WI38 (cell line): ENCODE results near the gene PYCR2.
"Not testable (repeated sequence)": the region's sequence is repeated elsewhere in the genome, so short reads cannot be mapped to it uniquely, and the experiment has no call there.

ENCODE experiments used
- H3K4me3 ChIP-seq: 2 replicates; pipeline ENCODE4 v1.5.1; 2011; ENCODE audit warnings: low read depth, mild to moderate bottlenecking, control low read depth, low read length
- TF ChIP-seq, protein P1 (sequence below): IDR thresholded peaks from 2 replicates; pipeline ENCODE4 v1.5.1; 2012; ENCODE audit warnings: low read depth, mild to moderate bottlenecking, control low read depth, low read length

The PYCR2 gene

GRCh38 chr1:225941942-225942222 lies 17.8 kb upstream of the PYCR2 start:
- H3K4me3 ChIP-seq, result no peak overlapping the region
- TF ChIP-seq, protein P1, sequence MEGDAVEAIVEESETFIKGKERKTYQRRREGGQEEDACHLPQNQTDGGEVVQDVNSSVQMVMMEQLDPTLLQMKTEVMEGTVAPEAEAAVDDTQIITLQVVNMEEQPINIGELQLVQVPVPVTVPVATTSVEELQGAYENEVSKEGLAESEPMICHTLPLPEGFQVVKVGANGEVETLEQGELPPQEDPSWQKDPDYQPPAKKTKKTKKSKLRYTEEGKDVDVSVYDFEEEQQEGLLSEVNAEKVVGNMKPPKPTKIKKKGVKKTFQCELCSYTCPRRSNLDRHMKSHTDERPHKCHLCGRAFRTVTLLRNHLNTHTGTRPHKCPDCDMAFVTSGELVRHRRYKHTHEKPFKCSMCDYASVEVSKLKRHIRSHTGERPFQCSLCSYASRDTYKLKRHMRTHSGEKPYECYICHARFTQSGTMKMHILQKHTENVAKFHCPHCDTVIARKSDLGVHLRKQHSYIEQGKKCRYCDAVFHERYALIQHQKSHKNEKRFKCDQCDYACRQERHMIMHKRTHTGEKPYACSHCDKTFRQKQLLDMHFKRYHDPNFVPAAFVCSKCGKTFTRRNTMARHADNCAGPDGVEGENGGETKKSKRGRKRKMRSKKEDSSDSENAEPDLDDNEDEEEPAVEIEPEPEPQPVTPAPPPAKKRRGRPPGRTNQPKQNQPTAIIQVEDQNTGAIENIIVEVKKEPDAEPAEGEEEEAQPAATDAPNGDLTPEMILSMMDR, result no peak

DNA sequence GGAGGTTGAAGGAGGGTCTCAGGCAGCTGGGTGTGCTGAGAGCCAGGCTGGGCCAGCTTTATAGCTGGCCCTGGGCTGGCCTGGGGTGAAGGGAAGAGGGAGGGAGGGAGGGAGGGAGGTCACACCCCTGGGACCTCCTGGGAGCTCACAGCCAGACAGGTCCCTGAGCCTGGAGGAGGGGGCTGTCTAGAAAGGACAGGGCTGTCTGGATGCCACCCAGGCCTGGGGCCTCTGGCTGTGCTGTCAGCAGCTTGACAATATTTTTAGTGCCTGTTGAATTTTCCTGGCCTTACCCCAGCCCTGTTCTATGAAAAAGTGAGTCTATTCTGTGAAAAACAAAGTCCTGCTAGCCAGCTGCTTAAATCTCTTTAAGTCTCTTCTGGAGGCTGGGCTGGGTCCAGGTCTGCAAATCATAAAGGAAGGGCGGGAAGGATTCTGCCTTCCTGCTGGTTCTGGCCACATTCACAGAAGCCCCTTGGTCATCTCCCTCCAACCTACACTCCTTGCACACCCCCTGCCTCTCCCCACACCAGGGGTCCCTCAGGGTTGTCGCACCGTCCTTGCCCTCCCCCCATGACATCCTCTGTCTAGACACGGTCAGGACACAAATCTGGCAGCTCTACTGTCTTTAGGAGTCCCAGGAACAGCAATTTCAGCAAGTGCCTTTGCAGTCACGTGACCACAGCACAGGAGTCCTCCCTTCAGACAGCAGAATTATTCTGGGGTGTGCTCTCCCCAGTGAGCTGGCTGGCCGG lies 17.3 kb upstream of the PYCR2 start, which contains the start of gene LEFTY2:
TSS of gene LEFTY2 (minus strand) at position 34 of the 755 bp plus-strand sequence. CDS start 80 bp downstream, outside the sequence.
- TF ChIP-seq, protein P1, result no peak
- no peak within 1 kb of the TSS for H3K4me3 ChIP-seq

DNA sequence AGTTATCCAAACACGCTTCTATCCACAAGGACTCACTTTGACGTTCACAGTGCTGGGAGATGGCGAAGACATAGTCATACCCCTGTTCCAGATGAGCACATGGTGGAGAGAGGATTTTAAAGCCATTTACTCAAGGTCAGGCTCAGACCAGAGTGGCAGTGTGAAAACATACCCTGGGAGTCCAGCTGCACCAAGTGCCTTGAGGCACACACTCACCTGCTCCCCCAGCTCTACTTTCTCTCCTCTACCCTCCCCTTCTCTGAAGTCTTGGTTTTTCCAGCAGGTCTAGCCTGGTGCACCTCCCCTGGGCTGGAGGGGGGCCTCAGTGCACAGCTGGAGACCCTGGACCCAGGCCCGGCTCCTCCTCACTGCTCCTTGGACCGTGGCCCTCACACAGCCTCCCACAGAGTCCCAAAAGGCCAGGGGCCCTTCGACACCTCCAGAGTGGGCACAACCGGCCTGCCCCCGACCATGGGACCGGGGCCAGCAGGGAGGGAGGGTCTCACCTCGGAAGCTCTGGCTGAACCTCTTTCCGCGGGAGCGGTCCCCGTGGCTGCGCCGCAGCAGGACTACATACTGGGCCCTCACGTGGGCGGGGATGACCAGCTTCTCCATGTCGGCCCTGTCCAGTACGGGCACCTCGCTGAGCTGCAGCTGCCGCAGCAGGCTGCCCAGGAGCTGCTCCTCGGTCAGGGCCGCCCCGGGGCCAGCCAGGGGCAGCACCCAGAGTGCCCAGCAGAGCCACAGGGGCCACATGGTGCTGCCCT lies 16.5 kb upstream of the PYCR2 start:
- TF ChIP-seq, protein P1, result no peak
- no peak overlapping the region for H3K4me3 ChIP-seq

DNA sequence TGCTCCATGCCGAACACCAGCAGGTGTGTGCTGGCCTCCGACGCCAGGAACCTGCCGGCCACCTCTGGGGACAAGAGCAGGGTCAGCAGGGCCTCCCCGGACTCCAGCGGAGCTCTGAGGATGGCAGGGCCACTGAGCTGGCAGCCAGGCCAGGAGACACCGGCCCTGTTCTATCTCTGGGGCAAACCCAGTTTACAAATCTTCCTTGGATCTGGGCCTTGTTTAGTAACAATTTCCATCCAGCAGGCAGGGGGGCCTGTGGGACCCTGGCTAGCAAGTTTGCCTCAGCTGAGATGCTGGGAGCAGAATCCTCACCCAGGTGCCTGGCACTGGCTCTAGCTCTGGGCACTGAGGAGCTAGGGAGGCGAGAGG lies 15.9 kb upstream of the PYCR2 start:
- H3K4me3 ChIP-seq, result not testable (repeated sequence)

DNA sequence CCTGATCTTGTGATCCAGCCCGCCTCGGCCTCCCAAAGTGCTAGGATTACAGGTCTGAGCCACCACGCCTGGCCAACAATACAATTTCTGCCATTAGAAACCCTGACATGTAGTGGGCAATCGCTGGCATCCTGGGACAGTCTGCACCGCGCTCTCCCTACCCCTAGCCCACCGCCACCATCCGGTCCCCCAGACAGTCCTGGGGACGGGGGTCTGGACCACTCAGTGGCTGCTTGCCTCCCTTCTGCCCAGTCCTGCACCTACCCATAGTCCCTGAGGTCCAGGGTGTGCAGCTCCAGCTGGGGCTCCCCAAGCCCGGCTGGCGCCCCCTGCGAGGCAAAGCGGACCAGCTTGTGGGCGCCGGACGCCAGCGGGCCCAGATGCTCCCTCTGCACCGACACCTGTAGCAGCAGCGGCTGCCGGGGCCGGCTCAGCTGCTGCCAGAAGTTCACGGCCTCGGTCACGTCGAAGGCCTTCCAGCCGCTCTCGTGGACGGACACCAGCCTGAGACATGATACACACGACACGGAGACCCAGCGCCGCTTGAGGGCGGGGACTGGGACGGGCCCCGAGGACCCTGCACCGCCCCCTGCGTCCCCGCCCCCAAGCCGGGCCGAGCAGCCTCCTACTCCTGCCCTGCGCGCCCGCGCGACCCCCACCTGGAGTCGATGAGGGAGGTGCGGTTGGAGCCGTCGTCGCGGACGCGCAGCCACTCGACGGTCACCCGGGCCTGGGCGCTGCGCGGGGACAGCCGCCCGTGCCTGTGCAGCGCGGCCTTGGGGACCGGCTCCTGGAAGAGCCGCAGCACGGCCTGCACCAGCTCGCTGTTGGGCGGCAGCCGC lies 15.3 kb upstream of the PYCR2 start:
- not testable (repeated sequence) for H3K4me3 ChIP-seq

GRCh38 chr1:225937048-225937968 lies 13.3 kb upstream of the PYCR2 start:
- H3K4me3 ChIP-seq, result no peak overlapping the region
- TF ChIP-seq, protein P1, result no peak

GRCh38 chr1:225936523-225936922 lies 12.5 kb upstream of the PYCR2 start:
- TF ChIP-seq, protein P1, result no peak
- H3K4me3 ChIP-seq, result no peak overlapping the region

DNA sequence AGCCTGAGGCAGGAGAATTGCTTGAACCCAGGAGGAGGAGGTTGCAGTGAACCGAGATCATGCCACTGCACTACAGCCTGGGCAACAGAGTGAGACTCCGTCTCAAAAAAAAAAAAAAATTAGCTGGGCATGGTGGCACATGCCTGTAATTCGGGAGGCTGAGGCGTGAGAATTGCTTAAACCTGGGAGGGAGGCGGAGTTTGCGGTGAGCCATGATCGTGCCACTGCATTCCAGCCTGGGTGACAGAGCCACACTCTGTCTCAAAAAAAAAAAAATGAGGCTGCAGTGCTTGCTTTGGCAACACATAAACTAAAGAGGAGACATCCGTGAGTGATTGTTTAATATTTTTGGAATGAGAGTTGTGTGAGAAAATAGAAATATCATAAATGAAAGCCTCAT lies 12.0 kb upstream of the PYCR2 start:
- not testable (repeated sequence) for H3K4me3 ChIP-seq
